K562 (cell line): Measurements from ENCODE around the gene SLC1A4. TPM values are rescaled to one million over a fixed set of nuclear protein-coding genes. Genes with fewer than 3 reads are reported as not detected.

ENCODE experiments used
- ATAC-seq: fragments of 200-7000 bp; cut with Tn5 transposase; 3 replicates; pipeline ENCODE4 v1.9.1; 2020; ENCODE audit warnings: moderate library complexity
- BruUV-seq: library from RNA; stranded (reverse); fragments of 400-500 nt; replicated peaks from 2 replicates; lab custom pipeline; 2021; lab: Mats Ljungman, UMichigan
- CTCF ChIA-PET: fragments of 300-600 bp; formaldehyde crosslinking; extraction: SDS; loops from one replicate; lab custom pipeline; 2021; ENCODE audit warnings: low intra/inter-chr PET ratio; lab: Yijun Ruan, JAX
- POLR2A ChIA-PET: fragments of 300-600, 350-650 bp; sonication (Branson Sonifier 250); formaldehyde crosslinking; extraction: SDS; loops from one replicate; lab custom pipeline; 2021; ENCODE audit warnings: antibody characterized with exemption, inconsistent platforms; lab: Yijun Ruan, JAX
- DNase-seq, 4 experiments: peaks; one replicate each; pipeline versions ENCODE4 v3.0.0 to v3.0.0-alpha.2; 2011 to 2018; ENCODE audit warnings: low spot score in 3 of 4, mixed read lengths in 3 of 4; ENCODE audit errors: extremely low read depth in 1 of 4
- FAIRE-seq: peaks from 2 replicates; lab custom pipeline; 2011; peaks lifted over from hg19 to GRCh38; lab: Jason Lieb, UNC
- H2AFZ ChIP-seq: 2 replicates; pipeline ENCODE4 v1.6.0; 2011; ENCODE audit warnings: low read depth, low read length, control low read depth, inconsistent platforms
- H3K27ac ChIP-seq: fragments of 200-600 bp; 3 replicates; pipeline ENCODE4 v1.8.0; 2011; ENCODE audit warnings: low read depth, mild to moderate bottlenecking, control low read depth, inconsistent platforms, low read length, moderate library complexity, mixed read lengths; ENCODE audit errors: extremely low read depth
- H3K27me3 ChIP-seq, 2 experiments: fragments of 300-600 bp in 1 of 2; 2 replicates in 1 of 2; 3 replicates in 1 of 2; pipeline versions ENCODE4 v1.6.0 to v1.8.0; 2011; ENCODE audit warnings: inconsistent platforms in 2 of 2, low read length in 2 of 2, mild to moderate bottlenecking in 1 of 2, mixed read lengths in 1 of 2, moderate library complexity in 1 of 2; ENCODE audit not compliant: control insufficient read depth in 2 of 2, insufficient read depth in 2 of 2
- H3K36me3 ChIP-seq: fragments of 300-600 bp; 3 replicates; pipeline ENCODE4 v1.8.0; 2011; ENCODE audit warnings: mild to moderate bottlenecking, low read length, inconsistent platforms; ENCODE audit not compliant: control insufficient read depth, insufficient read depth
- H3K4me1 ChIP-seq, 2 experiments: fragments of 200-600 bp in 1 of 2; replicated peaks in 1 of 2; 2 replicates in 1 of 2; 3 replicates in 1 of 2; pipeline versions ENCODE4 v1.5.1 to v1.8.0; 2011; ENCODE audit warnings: inconsistent platforms in 2 of 2, low read length in 2 of 2, mild to moderate bottlenecking in 1 of 2, mixed read lengths in 1 of 2, moderate library complexity in 1 of 2; ENCODE audit not compliant: control insufficient read depth in 2 of 2, insufficient read depth in 2 of 2
- H3K4me2 ChIP-seq: 2 replicates; pipeline ENCODE4 v1.6.1; 2011; ENCODE audit warnings: low read length, control low read depth, inconsistent platforms, mixed read lengths; ENCODE audit not compliant: insufficient read depth
- H3K4me3 ChIP-seq: fragments of 200-600 bp; sonication (generic), shearing (Covaris generic); 2 replicates; pipeline ENCODE4 v1.5.1; 2016; ENCODE audit warnings: control low read depth, inconsistent platforms
- H3K79me2 ChIP-seq: fragments of 200-600 bp; 3 replicates; pipeline ENCODE4 v1.8.0; 2011; ENCODE audit warnings: low read length, inconsistent platforms; ENCODE audit not compliant: control insufficient read depth, insufficient read depth
- H3K9ac ChIP-seq, 2 experiments: 2 replicates each; pipeline versions ENCODE4 v1.6.0 to v1.6.1; 2011; ENCODE audit warnings: low read depth in 2 of 2, low read length in 2 of 2, control low read depth in 1 of 2, inconsistent platforms in 1 of 2, mild to moderate bottlenecking in 1 of 2, mixed read lengths in 1 of 2; ENCODE audit not compliant: insufficient read depth in 1 of 2
- H3K9me1 ChIP-seq: one replicate; pipeline ENCODE4 v1.6.0; 2011; ENCODE audit warnings: inconsistent platforms, mild to moderate bottlenecking, low read length, moderate library complexity; ENCODE audit not compliant: control insufficient read depth, insufficient read depth
- H3K9me3 ChIP-seq: replicated peaks from 2 replicates; pipeline ENCODE4 v1.5.1; 2011; ENCODE audit warnings: low read depth, low read length, inconsistent platforms; ENCODE audit not compliant: control insufficient read depth, insufficient read depth
- H4K20me1 ChIP-seq: replicated peaks from 2 replicates; pipeline ENCODE4 v1.6.1; 2011; ENCODE audit warnings: low read length, inconsistent platforms, mixed read lengths; ENCODE audit not compliant: control insufficient read depth, insufficient read depth
- ARID4B ChIP-seq: sonication (generic); formaldehyde crosslinking; IDR thresholded peaks from 2 replicates; pipeline ENCODE4 v1.8.0; 2022; ENCODE audit warnings: mild to moderate bottlenecking, missing genetic modification reagents
- CBX3 ChIP-seq, 2 experiments: IDR thresholded peaks; 1 replicate in 1 of 2; 2 replicates in 1 of 2; pipeline ENCODE4 v1.6.1; 2012; ENCODE audit warnings: inconsistent platforms in 2 of 2, low read length in 2 of 2, borderline replicate concordance in 1 of 2, control low read depth in 1 of 2
- WGBS: fragments of 100-300 bp; shearing (Covaris generic); methylation state at CpG from one replicate; pipeline ENCODE4 v1.1.6; 2016; ENCODE audit warnings: low coverage, mixed read lengths; ENCODE audit not compliant: insufficient coverage; ENCODE audit errors: missing lambda C conversion rate; 5-methylcytosine and 5-hydroxymethylcytosine counted together
- in situ Hi-C: fragments of 300-500 bp; cut with MboI; formaldehyde crosslinking; loops from 4 replicates; pipeline ENCODE4 v1.15.0; 2018; ENCODE audit warnings: inconsistent platforms, mixed read lengths
- intact Hi-C: fragments of 100-400 bp; cut with micrococcal nuclease; formaldehyde crosslinking; loops from 2 replicates; pipeline ENCODE4 v1.14.2; 2022
- polyA plus RNA-seq, 8 experiments: library from polyadenylated mRNA; depleted of rRNA in 4 of 8; stranded (reverse) in 5 of 8; unstranded in 3 of 8; fragments of >200 nt; fragmentation: Nextera tagmentation in 2 of 8; fragmentation: Illumina TruSeq in 1 of 8; extraction: Ambion mirVana in 2 of 8; extraction: Trizol in 1 of 8; gene quantifications; 2 replicates each; pipeline versions ENCODE4 v1.2.1 to v1.2.3, GENCODE V29; 2011 to 2014; ENCODE audit warnings: inconsistent platforms in 1 of 8, missing spikeins in 1 of 8
- total RNA-seq, 7 experiments: library from RNA; depleted of rRNA in 6 of 7; stranded (reverse); fragments of >200 nt in 6 of 7; fragmentation: Illumina TruSeq in 2 of 7; extraction: Trizol in 2 of 7; gene quantifications; 2 replicates each; pipeline versions ENCODE4 v1.2.1 to v1.2.3, GENCODE V29; 2011 to 2021; ENCODE audit warnings: low replicate concordance in 1 of 7
- TF ChIP-seq, protein P1 (sequence below): fragments of 250-450 bp; sonication (Bioruptor Pico); IDR thresholded peaks from 2 replicates; pipeline ENCODE4 v1.5.0; 2021

Gene SLC1A4
- total and polyA plus RNA-seq, 9 of the 15 experiments (the other 6 are each of a cell fraction or from before 2014, with no cell fraction given), result 4.4 to 24.0 (median 10.9) TPM

GRCh38 chr2:65067806-65068553 is 78.8 kb downstream of the SLC1A4 start:
- in situ Hi-C loops, result loop anchor here (10.0 kb wide), 1 partner anchor 507 kb away; no protein-coding TSS in a partner anchor
- H3K9me3 ChIP-seq, result no peaks in the 10 kb centered on the region
- FAIRE-seq, result no peak
- H3K27ac ChIP-seq, result no peak overlapping the region
- no peak overlapping the region for H3K4me3 ChIP-seq
- WGBS, result 81% methylated on average over 14 of the region's 14 CpGs
- TF ChIP-seq, protein P1, sequence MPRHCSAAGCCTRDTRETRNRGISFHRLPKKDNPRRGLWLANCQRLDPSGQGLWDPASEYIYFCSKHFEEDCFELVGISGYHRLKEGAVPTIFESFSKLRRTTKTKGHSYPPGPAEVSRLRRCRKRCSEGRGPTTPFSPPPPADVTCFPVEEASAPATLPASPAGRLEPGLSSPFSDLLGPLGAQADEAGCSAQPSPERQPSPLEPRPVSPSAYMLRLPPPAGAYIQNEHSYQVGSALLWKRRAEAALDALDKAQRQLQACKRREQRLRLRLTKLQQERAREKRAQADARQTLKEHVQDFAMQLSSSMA, result no peak
- TF ChIP-seq ARID4B (CRISPR knock-in tag) (no peak), CBX3 (IDR thresholded peaks at IDR 0.05; ENCODE audit: borderline replicate concordance in 1 of 2, low read length in 2 of 2) (no peak)
- H4K20me1 ChIP-seq, result peaks cover 4% of the 10 kb centered on the region; the same call in 1 of the 2 replicates
- peaks cover 36% of the 10 kb centered on the region; the same call in 2 of the 3 replicates for H3K36me3 ChIP-seq
- H3K27me3 ChIP-seq, result no peaks in the 10 kb centered on the region
- peaks cover 18 to 20% of the 10 kb centered on the region in 2 experiments for H3K4me1 ChIP-seq
- H3K4me2 ChIP-seq, result no peak overlapping the region
- peaks cover 31% of the 10 kb centered on the region for H3K79me2 ChIP-seq
- POLR2A ChIA-PET, result interaction anchor here (1.2 to 2.1 kb wide), 2 partner anchors 12 kb away, joined by 3 to 7 read pairs; partner anchors contain the start of gene CEP68
- DNase-seq, result no peak
- peak overlapping the region in 1 of 2 experiments; percentile 43; a peak in 1 of 4 replicates for H3K9ac ChIP-seq
- no TSS peak for BruUV-seq
- intact Hi-C loops, result loop anchor here (10.0 kb wide), 1 partner anchor 367 kb away; the partner anchor contains the start of gene SPRED2
- H2AFZ ChIP-seq, result no peak overlapping the region
- no peak for ATAC-seq
- CTCF ChIA-PET, result no interaction called here
- no peaks in the 10 kb centered on the region for H3K9me1 ChIP-seq
